ENCODE measurements around the gene FAM107B.

DNA sequence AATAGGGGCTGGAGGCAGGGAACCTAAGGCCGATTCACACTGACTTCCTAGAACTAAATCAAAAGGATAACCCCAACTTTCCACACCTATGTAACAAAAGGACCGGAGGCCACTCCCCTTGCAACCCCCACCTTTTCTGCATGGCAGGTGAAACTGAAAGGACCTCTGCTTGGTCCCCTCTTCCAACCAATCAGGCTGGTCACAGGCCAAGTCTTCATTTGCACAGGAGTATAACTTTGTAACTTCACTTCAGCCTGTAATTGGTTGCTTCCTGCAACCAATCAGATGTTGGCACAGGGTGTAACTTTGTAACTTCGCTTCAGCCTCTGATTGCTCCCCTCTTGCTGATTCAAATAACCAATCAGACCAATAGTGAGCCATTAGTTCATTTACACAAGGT is 190.0 kb downstream of the FAM107B start:
- TF ChIP-seq CTCF (IDR thresholded peaks at IDR 0.05): no peak
- no peak for TF ChIP-seq POLR2A (IDR thresholded peaks at IDR 0.05)

Measured in thyroid gland (tissue), 4 donors.